Stimulated activated CD8-positive, alpha-beta memory T cell treated with anti-CD3 and anti-CD28 coated beads, Interleukin-15, amount 100 ng/mL, for 4 hours (primary cell): ENCODE results near the gene AGGF1.
A peak's percentile ranks its signal among the peaks of the same experiment; 100 is the strongest.
"Not testable (repeated sequence)": the region's sequence is repeated elsewhere in the genome, so short reads cannot be mapped to it uniquely, and the experiment has no call there.

Experiments used
- DNase-seq, 2 donors: peaks; one replicate each; pipeline ENCODE4 v3.0.0-alpha.2; 2020; ENCODE audit warnings: low read depth in 2 of 2

AGGF1 gene

GRCh38 chr5:77030097-77031071 is at the start of gene AGGF1:
TSS of gene AGGF1 (plus strand) at chr5:77030404. CDS start at chr5:77030767, 363 bp downstream.
- peak; percentile 73 to 83 for DNase-seq

GRCh38 chr5:76980518-76981144 is 49.6 kb upstream of the AGGF1 start:
- no peak for DNase-seq

GRCh38 chr5:76982450-76982849 is 47.8 kb upstream of the AGGF1 start:
- no peak for DNase-seq

- DNase-seq = no peak
Measured at GRCh38 chr5:76983468-76983867, 46.7 kb upstream of the AGGF1 start.

GRCh38 chr5:76986825-76987526 is 43.2 kb upstream of the AGGF1 start:
- DNase-seq = no peak

GRCh38 chr5:76990899-76991459 is 39.2 kb upstream of the AGGF1 start:
- DNase-seq = no peak

- DNase-seq = not testable (repeated sequence)
Measured at GRCh38 chr5:76993436-76993835, 36.8 kb upstream of the AGGF1 start.

- DNase-seq = no peak
Measured at GRCh38 chr5:76994337-76994736, 35.9 kb upstream of the AGGF1 start.

- DNase-seq = not testable (repeated sequence)
Measured at GRCh38 chr5:76998251-76998650, 32.0 kb upstream of the AGGF1 start.

GRCh38 chr5:76999451-76999850 is 30.8 kb upstream of the AGGF1 start:
- no peak for DNase-seq

- no peak for DNase-seq
Measured at GRCh38 chr5:77003246-77003645, 27.0 kb upstream of the AGGF1 start.

- DNase-seq = no peak
Measured at GRCh38 chr5:77006124-77006523, 24.1 kb upstream of the AGGF1 start.

- DNase-seq = no peak
Measured at GRCh38 chr5:77008413-77008812, 21.8 kb upstream of the AGGF1 start.

GRCh38 chr5:77010243-77010642 is 20.0 kb upstream of the AGGF1 start:
- no peak for DNase-seq

GRCh38 chr5:77011498-77011897 is 18.7 kb upstream of the AGGF1 start:
- DNase-seq = no peak

- DNase-seq = no peak
Measured at GRCh38 chr5:77012601-77013000, 17.6 kb upstream of the AGGF1 start.

- no peak for DNase-seq
Measured at GRCh38 chr5:77015938-77016569, 14.2 kb upstream of the AGGF1 start.

GRCh38 chr5:77016962-77017361 is 13.2 kb upstream of the AGGF1 start:
- no peak for DNase-seq

GRCh38 chr5:77017668-77018067 is 12.5 kb upstream of the AGGF1 start:
- DNase-seq = no peak

GRCh38 chr5:77022511-77023417 is 7.4 kb upstream of the AGGF1 start:
- DNase-seq = no peak
